Measurements from ENCODE around the gene SLC1A4.
"Not testable (repeated sequence)": the region's sequence is repeated elsewhere in the genome, so short reads cannot be mapped to it uniquely, and the experiment has no call there.

Gene SLC1A4

GRCh38 chr2:64989126-64989981 lies at the start of gene SLC1A4:
TSS of gene SLC1A4 (plus strand) at chr2:64989399. CDS start at chr2:64989644, 245 bp downstream.
- peak; percentile 78 for DNase-seq

- no peak for DNase-seq
Observed at GRCh38 chr2:64941143-64941542, 48.1 kb upstream of the SLC1A4 start.

- no peak for DNase-seq
Observed at GRCh38 chr2:64941801-64942200, 47.4 kb upstream of the SLC1A4 start.

GRCh38 chr2:64942693-64943092 lies 46.5 kb upstream of the SLC1A4 start:
- no peak for DNase-seq

- no peak for DNase-seq
Observed at GRCh38 chr2:64943387-64944150, 45.6 kb upstream of the SLC1A4 start.

- DNase-seq, result no peak
Observed at GRCh38 chr2:64944484-64944883, 44.7 kb upstream of the SLC1A4 start.

- DNase-seq, result no peak
Observed at GRCh38 chr2:64945973-64946768, 43.0 kb upstream of the SLC1A4 start.

- DNase-seq, result no peak
Observed at GRCh38 chr2:64946769-64947247, 42.4 kb upstream of the SLC1A4 start.

- DNase-seq, result no peak
Observed at GRCh38 chr2:64947885-64948284, 41.3 kb upstream of the SLC1A4 start.

- no peak for DNase-seq
Observed at GRCh38 chr2:64950226-64951160, 38.7 kb upstream of the SLC1A4 start.

- DNase-seq, result no peak
Observed at GRCh38 chr2:64951306-64951953, 37.8 kb upstream of the SLC1A4 start.

- DNase-seq, result no peak
Observed at GRCh38 chr2:64952096-64952495, 37.1 kb upstream of the SLC1A4 start.

GRCh38 chr2:64952511-64953482 lies 36.4 kb upstream of the SLC1A4 start:
- no peak for DNase-seq

GRCh38 chr2:64955467-64955866 lies 33.7 kb upstream of the SLC1A4 start:
- DNase-seq, result no peak

GRCh38 chr2:64957109-64957903 lies 31.9 kb upstream of the SLC1A4 start:
- DNase-seq, result no peak

GRCh38 chr2:64958556-64958955 lies 30.6 kb upstream of the SLC1A4 start:
- no peak for DNase-seq

GRCh38 chr2:64960819-64961218 lies 28.4 kb upstream of the SLC1A4 start:
- DNase-seq, result no peak

- DNase-seq, result not testable (repeated sequence)
Observed at GRCh38 chr2:64963138-64963537, 26.1 kb upstream of the SLC1A4 start.

- DNase-seq, result no peak
Observed at GRCh38 chr2:64963719-64964118, 25.5 kb upstream of the SLC1A4 start.

Data from DMS79 (cell line).